Measurements from ENCODE around the gene UGT1A5.

GRCh38 chr2:233743464-233744259, 31.0 kb downstream of the UGT1A5 start:
- no peak for TF ChIP-seq POLR2A (IDR thresholded peaks at IDR 0.05)
- TF ChIP-seq CTCF (IDR thresholded peaks at IDR 0.05) = no peak
